ENCODE measurements around the gene CD163.
A peak's percentile ranks its signal among the peaks of the same experiment; 100 is the strongest.
"Not testable (repeated sequence)": the region's sequence is repeated elsewhere in the genome, so short reads cannot be mapped to it uniquely, and the experiment has no call there.

Gene CD163

GRCh38 chr12:7503686-7504415, at the start of gene CD163:
CD163 (minus strand) TSS chr12:7503777; CDS start chr12:7503690, 87 bp downstream.
- no peak for DNase-seq

- no peak for DNase-seq
These were observed 39.2 kb upstream of the CD163 start for GRCh38 chr12:7542813-7543212.

GRCh38 chr12:7542046-7542445, 38.5 kb upstream of the CD163 start:
- no peak for DNase-seq

DNA sequence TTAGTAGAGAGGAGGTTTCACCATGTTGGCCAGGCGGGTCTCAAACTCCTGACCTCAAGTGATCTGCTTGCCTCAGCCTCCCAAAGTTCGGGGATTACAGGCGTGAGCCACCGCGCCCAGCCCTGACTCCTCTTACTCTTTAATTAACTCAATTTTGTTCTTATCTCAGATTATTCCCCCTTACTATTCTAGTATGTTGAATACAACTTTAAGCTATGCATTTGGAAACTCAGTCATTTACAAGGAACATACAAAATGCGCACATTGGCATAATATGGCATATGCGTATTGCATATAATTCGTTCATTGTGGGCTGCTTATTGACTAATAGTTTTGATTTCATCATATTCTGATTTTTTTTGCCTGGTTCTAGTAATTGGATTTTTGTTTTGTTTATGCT, 10.8 kb upstream of the CD163 start:
- DNase-seq = no peak

- DNase-seq = peak; percentile 55
These were observed 9.0 kb upstream of the CD163 start for GRCh38 chr12:7512553-7512952.

DNA sequence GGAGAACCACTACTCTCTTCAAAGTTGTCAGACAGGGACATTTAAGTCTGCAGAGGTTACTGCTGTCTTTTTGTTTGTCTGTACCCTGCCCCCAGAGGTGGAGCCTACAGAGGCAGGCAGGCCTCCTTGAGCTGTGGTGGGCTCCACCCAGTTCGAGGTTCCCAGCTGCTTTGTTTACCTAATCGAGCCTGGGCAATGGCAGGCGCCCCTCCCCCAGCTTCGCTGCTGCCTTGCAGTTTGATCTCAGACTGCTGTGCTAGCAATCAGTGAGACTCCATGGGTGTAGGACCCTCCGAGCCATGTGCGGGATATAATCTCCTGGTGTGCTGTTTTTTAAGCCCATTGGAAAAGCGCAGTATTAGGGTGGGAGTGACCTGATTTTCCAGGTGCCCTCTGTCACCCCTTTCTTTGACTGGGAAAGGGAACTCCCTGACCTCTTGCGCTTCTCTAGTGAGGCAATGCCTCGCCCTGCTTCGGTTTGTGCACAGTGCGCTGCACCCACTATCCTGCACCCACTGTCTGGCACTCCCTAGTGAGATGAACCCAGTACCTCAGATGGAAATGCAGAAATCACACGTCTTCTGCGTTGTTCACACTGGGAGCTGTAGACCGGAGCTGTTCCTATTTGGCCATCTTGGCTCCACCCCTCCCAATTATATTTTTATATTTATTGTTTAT, 6.4 kb upstream of the CD163 start:
- DNase-seq = not testable (repeated sequence)

DNA sequence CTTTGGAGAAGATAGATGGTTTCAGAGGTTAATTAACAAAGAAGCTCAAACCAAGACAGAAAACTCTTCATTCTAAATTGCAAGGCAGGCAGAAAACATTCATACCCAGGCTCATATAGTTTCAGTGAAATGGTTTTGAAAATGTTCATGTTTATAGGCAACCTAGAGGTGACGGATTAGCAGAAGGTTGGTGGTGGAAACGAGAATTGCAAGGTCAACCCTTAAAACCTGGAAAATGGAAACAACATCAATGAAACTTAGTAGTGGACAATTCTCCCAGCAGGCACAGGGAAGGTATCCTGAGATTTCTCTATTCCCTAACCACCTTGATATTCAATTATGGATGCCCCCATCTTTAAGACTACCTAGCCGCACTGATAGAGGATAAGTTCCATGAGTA, 965 bp downstream of the CD163 start:
- DNase-seq = no peak

GRCh38 chr12:7501031-7501588, 2.5 kb downstream of the CD163 start:
- DNase-seq = no peak

GRCh38 chr12:7499636-7500035, 3.9 kb downstream of the CD163 start:
- no peak for DNase-seq

- DNase-seq = peak; percentile 62
These were observed 4.8 kb downstream of the CD163 start for GRCh38 chr12:7498809-7499208.

DNA sequence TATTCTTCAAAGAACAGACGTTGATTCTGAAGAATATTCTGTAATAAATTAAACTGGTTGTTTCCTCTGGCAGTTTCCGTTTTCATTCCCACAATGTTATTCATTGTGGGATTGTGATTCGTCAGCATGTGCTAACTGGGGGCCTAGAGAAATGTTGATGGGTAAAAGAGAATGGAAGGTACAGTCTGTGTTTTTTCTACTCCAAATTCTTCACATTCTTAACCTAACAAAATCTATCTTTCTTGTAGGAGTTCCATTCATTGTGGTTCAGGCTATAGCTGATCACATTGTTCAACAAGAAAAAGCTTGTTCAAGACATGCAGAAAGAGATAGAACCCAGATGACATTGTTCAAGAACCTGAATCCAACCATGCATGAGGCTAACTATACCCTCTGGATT, 5.9 kb downstream of the CD163 start:
- DNase-seq = no peak

- no peak for DNase-seq
These were observed 7.1 kb downstream of the CD163 start for GRCh38 chr12:7496451-7496850.

- no peak for DNase-seq
These were observed 8.4 kb downstream of the CD163 start for GRCh38 chr12:7495136-7495535.

DNA sequence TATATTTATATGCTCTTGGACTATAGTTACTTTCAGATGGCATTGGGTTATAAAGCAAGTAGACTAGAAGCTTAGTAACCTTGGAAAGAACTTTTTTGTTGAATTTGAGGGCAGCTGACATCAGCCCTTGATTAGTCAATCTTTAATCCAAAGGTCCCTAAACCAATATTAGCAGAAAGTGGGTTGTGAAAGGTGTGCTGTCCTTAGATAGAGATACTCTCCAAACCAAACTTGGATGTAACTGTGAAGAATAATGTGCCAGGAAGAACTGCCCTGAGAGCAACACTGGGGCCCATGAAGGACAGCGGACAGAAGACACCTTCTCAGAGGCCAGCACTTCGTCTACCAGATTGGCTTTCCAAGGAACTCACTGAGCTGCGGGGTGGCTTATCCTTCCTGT, 10.6 kb downstream of the CD163 start:
- DNase-seq = no peak

- no peak for DNase-seq
These were observed 17.1 kb downstream of the CD163 start for GRCh38 chr12:7486512-7486911.

GRCh38 chr12:7485095-7485494, 18.5 kb downstream of the CD163 start:
- DNase-seq = no peak

- no peak for DNase-seq
These were observed 20.2 kb downstream of the CD163 start for GRCh38 chr12:7483343-7483742.

DNA sequence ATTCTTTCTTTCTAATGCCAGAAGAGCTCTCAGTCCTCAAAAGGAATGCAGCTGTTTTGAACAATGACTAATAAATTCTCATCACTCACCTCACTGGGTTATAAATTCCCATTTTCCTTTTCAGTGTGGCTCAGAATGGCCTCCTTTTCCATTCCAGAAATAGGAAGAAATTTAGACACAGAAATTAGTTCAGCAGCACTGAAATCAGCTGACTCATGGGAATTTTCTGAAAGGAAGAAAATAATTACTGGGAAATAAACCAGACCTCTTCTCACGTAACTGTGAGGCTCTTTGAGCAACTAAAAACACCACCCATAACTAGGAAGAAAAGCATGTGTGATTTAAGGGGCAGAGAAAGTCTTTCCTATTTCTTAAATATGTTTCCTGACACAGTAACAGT, 23.8 kb downstream of the CD163 start:
- DNase-seq = no peak

DNA sequence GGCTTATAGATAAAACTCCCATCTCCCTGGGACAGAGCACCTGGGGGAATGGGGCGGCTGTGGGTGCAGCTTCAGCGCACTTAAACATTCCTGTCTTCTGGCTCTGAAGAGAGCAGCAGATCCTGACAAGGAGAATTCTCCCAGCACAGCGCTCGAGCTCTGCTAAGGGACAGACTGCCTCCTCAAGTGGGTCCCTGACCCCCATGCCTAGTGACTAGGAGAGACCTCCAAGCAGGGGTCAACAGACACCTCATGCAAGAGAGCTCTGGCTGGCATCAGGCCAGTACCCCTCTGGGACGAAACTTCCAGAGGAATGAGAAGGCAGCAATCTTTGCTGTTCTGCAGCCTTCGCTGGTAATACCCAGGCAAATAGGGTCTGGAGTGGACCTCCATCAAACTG, 31.5 kb downstream of the CD163 start:
- no peak for DNase-seq

DNA sequence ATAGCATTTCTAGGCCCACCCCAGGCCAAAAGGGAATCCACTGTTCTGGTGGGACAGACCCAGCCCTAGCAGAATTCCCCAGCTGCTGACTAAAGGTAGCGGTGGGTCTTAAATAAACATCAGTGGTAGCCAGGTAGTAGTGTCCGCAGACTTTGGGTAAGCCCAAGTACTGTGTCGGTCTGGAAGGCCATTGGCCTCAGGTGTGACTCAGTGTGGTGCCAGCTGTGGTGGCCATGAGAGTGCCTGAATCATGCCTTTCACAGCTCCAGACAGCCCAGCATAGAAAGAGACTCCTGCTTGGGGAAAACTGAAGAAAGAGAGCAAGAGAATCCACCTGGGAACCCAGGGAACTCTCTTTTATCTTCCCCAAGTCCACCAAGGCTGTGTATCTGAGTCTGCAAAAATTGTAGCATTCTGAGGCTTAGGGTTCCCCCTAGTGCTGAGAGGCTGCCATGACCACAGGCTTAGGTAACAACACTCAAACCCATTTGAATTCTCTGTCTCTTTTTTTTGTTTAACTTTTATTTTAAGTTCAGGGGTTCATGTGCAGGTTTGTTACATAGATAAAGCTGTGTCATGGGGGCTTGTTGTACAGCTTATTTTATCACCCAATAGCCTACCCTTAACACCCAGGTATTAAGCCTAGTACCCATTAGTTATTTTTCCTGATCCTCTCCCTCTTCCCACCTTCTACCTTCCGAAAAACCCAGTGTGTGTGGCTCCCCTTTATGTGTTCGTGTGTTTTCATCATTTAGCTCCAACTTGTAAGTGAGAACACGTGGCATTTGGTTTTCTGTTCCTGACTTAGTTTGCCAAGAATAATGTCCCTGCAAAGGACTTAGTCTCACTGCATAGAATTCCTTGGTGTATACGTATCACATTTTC, 43.0 kb downstream of the CD163 start:
- DNase-seq = peak; percentile 21

GRCh38 chr12:7459973-7460372, 43.6 kb downstream of the CD163 start:
- DNase-seq = no peak

GRCh38 chr12:7451756-7452155, 51.8 kb downstream of the CD163 start:
- no peak for DNase-seq

- no peak for DNase-seq
These were observed 52.9 kb downstream of the CD163 start for GRCh38 chr12:7450667-7451066.

All from amniotic stem cell (primary cell).